ENCODE results near the gene CDA. TPM values are rescaled to one million over a fixed set of nuclear protein-coding genes. Genes with fewer than 3 reads are reported as not detected.

CDA gene
- total and polyA plus RNA-seq, 2 experiments from 2014 or later: 2.5 to 13.6 TPM

GRCh38 chr1:20618550-20618949, 29.7 kb downstream of the CDA start:
- Mint-ChIP-seq H3K4me1 (peaks cover 17% of the 10 kb centered on the region), H3K4me3 (no peak overlapping the region), H3K27ac (no peak overlapping the region), H3K9me3 (no peaks in the 10 kb centered on the region; the same call in 2 of the 3 replicates), H3K27me3 (ENCODE audit: insufficient read depth, low read depth, poor library complexity) (peaks cover 4% of the 10 kb centered on the region), H3K36me3 (ENCODE audit: low read depth) (no peaks in the 10 kb centered on the region)
- Histone ChIP-seq H3K4me1 (ENCODE audit: insufficient read depth) (peaks cover 9% of the 10 kb centered on the region; the same call in 1 of the 2 replicates), H3K4me2 (no peak overlapping the region), H4K20me1 (replicated peaks; ENCODE audit: insufficient read depth) (no peaks in the 10 kb centered on the region), H3K4me3 (no peak overlapping the region), H3K9me2 (ENCODE audit: insufficient read depth) (no peaks in the 10 kb centered on the region), H3K79me2 (replicated peaks; ENCODE audit: insufficient read depth) (no peaks in the 10 kb centered on the region), H3F3A (replicated peaks; ENCODE audit: low read depth) (peaks cover 4% of the 10 kb centered on the region; the same call in 1 of the 2 replicates), H2AFZ (no peak overlapping the region), H3K27me3 (ENCODE audit: insufficient read depth) (no peaks in the 10 kb centered on the region), H3K27ac (ENCODE audit: low read depth) (no peak overlapping the region), H3K36me3 (ENCODE audit: insufficient read depth) (no peaks in the 10 kb centered on the region)
- DNase-seq (ENCODE audit: low spot score): no peak
- ATAC-seq: no peak
- TF ChIP-seq ZNF331 (CRISPR knock-in tag; IDR thresholded peaks at IDR 0.05; ENCODE audit: low read depth) (no peak), EZH2 (IDR thresholded peaks at IDR 0.05; ENCODE audit: low read depth, unreplicated experiment) (no peak), ZNF462 (CRISPR knock-in tag; IDR thresholded peaks at IDR 0.05) (no peak), CTCF (conservative IDR thresholded peaks at IDR 0.05; ENCODE audit: low read depth in 2 of 2) (no peak), ETS1 (IDR thresholded peaks at IDR 0.05) (no peak), NANOG (IDR thresholded peaks at IDR 0.05; ENCODE audit: borderline replicate concordance) (no peak), ZNF114 (CRISPR knock-in tag; IDR thresholded peaks at IDR 0.05) (no peak), REST (IDR thresholded peaks at IDR 0.05; ENCODE audit: unreplicated experiment) (no peak), CREB1 (CRISPR knock-in tag; IDR thresholded peaks at IDR 0.05; ENCODE audit: low read depth) (no peak), STAT1 (IDR thresholded peaks at IDR 0.05; ENCODE audit: unreplicated experiment) (no peak), POLR2AphosphoS5 (IDR thresholded peaks at IDR 0.05; ENCODE audit: low read depth) (no peak), JUNB (IDR thresholded peaks at IDR 0.05; ENCODE audit: unreplicated experiment) (no peak), EZH2phosphoT487 (IDR thresholded peaks at IDR 0.05; ENCODE audit: unreplicated experiment) (no peak)

All from GM23338 (cell line).